HG03457 (cell line): Measurements from ENCODE around the gene LCORL.
A peak's percentile ranks its signal among the peaks of the same experiment; 100 is the strongest.
"Not testable (repeated sequence)": the region's sequence is repeated elsewhere in the genome, so short reads cannot be mapped to it uniquely, and the experiment has no call there.

ENCODE experiments used
- ATAC-seq: cut with Tn5 transposase; IDR thresholded peaks from one replicate; pipeline ENCODE4 v1.9.1; 2021; ENCODE audit warnings: moderate number of reproducible peaks; ENCODE audit not compliant: unreplicated experiment

Gene LCORL

GRCh38 chr4:17865866-17866363 lies 155.6 kb downstream of the LCORL start:
- ATAC-seq, result no peak

GRCh38 chr4:17861906-17862305 lies 159.6 kb downstream of the LCORL start:
- not testable (repeated sequence) for ATAC-seq

- no peak for ATAC-seq
Observed at GRCh38 chr4:17859793-17860406, 161.7 kb downstream of the LCORL start.

- ATAC-seq, result no peak
Observed at GRCh38 chr4:17854036-17854435, 167.5 kb downstream of the LCORL start.

GRCh38 chr4:17851959-17852358 lies 169.6 kb downstream of the LCORL start:
- ATAC-seq, result no peak

GRCh38 chr4:17850295-17850694 lies 171.3 kb downstream of the LCORL start:
- ATAC-seq, result not testable (repeated sequence)

GRCh38 chr4:17846266-17846665 lies 175.3 kb downstream of the LCORL start:
- ATAC-seq, result no peak

GRCh38 chr4:17823871-17824669 lies 197.5 kb downstream of the LCORL start:
- no peak for ATAC-seq

- ATAC-seq, result peak; percentile 57
Observed at GRCh38 chr4:17817027-17817426, 204.5 kb downstream of the LCORL start.

GRCh38 chr4:17816142-17816541 lies 205.4 kb downstream of the LCORL start:
- ATAC-seq, result no peak

- no peak for ATAC-seq
Observed at GRCh38 chr4:17814140-17814539, 207.4 kb downstream of the LCORL start.

GRCh38 chr4:17812801-17813200 lies 208.8 kb downstream of the LCORL start:
- no peak for ATAC-seq

- ATAC-seq, result no peak
Observed at GRCh38 chr4:17812125-17812524, 209.4 kb downstream of the LCORL start.

GRCh38 chr4:17811078-17811603 lies 210.4 kb downstream of the LCORL start:
- ATAC-seq, result peak; percentile 18

GRCh38 chr4:17810260-17811077 lies 211.1 kb downstream of the LCORL start, which contains the start of the genes DCAF16 and NCAPG:
Gene DCAF16 (minus strand): TSS chr4:17810757. CDS start chr4:17804141, 6,616 bp downstream.
Gene NCAPG (plus strand): TSS chr4:17810979. CDS start chr4:17811078, 99 bp downstream.
- peak; percentile 85 for ATAC-seq

GRCh38 chr4:17809667-17810066 lies 211.9 kb downstream of the LCORL start:
- ATAC-seq, result no peak

- ATAC-seq, result no peak
Observed at GRCh38 chr4:17807446-17807845, 214.1 kb downstream of the LCORL start.

GRCh38 chr4:17805580-17806155 lies 215.9 kb downstream of the LCORL start:
- no peak for ATAC-seq

GRCh38 chr4:17797808-17798207 lies 223.7 kb downstream of the LCORL start:
- no peak for ATAC-seq

- ATAC-seq, result no peak
Observed at GRCh38 chr4:17794730-17795129, 226.8 kb downstream of the LCORL start.
